Hepatocyte (in vitro differentiated cells): ENCODE measurements around the gene MTNR1A.

Experiments
- CTCF ChIP-seq: fragments of 200-600 bp; sonication (generic); IDR thresholded peaks from 2 replicates; pipeline ENCODE4 v1.5.1; 2016; ENCODE audit warnings: antibody characterized with exemption, mild to moderate bottlenecking; ENCODE audit not compliant: poor library complexity
- EZH2 ChIP-seq: fragments of 200-600 bp; sonication (generic); IDR thresholded peaks from 2 replicates; pipeline ENCODE4 v1.6.1; 2016; ENCODE audit warnings: antibody characterized with exemption, mild to moderate bottlenecking, borderline replicate concordance

DNA sequence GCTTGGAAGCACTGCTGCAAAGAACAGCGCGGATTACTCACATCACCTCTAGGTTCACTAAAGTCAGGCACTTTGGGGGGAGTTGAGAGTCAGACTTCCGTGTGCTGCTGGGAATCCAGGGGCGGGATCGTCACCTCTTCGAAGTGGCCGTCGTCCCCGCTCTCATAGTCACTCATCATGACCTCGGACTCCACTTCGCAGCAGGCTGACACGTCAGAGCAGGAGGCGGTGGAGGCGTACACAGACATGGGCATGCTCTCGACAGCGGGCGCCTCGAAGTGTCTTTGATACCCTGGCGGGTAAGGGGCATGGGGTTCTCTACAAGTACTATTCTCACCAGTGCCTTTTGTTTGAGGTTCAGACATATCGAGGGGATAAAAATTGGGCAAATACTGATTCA is 33.1 kb upstream of the MTNR1A start:
- TF ChIP-seq CTCF (no peak), EZH2 (no peak)
